ENCODE results near the gene SNRPE.
"Not testable (repeated sequence)": the region's sequence is repeated elsewhere in the genome, so short reads cannot be mapped to it uniquely, and the experiment has no call there.

The SNRPE gene

DNA sequence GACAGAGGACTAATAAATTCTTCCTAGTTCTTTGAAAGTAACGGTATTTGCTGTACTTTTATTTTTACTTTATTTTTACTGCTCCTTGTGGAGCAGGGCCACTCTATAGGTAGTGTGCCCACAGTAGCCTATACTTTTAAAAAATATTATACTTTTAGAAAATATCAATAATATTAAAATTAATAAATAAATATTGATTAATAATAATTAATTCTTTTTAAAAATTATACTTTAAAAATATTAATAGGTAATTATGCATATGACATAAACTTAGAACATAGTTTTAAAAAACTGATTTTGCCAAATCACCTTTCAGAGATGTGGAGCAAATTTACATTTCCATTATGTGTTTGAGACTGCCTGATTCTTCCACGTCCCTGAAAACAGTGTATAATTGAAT lies 35.2 kb upstream of the SNRPE start:
- Histone ChIP-seq H3K27ac (no peak overlapping the region), H3K9ac (no peak overlapping the region), H3K36me3 (ENCODE audit: insufficient read depth) (peaks cover 11% of the 10 kb centered on the region; the same call in 1 of the 2 replicates), H3K4me3 (IDR thresholded peaks at IDR 0.05; ENCODE audit: insufficient read depth, low read depth, low read length) (no peak overlapping the region), H3K79me2 (ENCODE audit: insufficient read depth, low read depth) (peaks cover 10% of the 10 kb centered on the region; the same call in 1 of the 2 replicates), H3K4me1 (ENCODE audit: low read depth, poor library complexity, severe bottlenecking) (no peaks in the 10 kb centered on the region), H3K27me3 (ENCODE audit: insufficient read depth, low read depth) (no peaks in the 10 kb centered on the region), H4K20me1 (ENCODE audit: insufficient read depth) (no peaks in the 10 kb centered on the region), H3K4me2 (no peak overlapping the region), H2AFZ (ENCODE audit: low read depth) (no peak overlapping the region)
- TF ChIP-seq, protein P1, sequence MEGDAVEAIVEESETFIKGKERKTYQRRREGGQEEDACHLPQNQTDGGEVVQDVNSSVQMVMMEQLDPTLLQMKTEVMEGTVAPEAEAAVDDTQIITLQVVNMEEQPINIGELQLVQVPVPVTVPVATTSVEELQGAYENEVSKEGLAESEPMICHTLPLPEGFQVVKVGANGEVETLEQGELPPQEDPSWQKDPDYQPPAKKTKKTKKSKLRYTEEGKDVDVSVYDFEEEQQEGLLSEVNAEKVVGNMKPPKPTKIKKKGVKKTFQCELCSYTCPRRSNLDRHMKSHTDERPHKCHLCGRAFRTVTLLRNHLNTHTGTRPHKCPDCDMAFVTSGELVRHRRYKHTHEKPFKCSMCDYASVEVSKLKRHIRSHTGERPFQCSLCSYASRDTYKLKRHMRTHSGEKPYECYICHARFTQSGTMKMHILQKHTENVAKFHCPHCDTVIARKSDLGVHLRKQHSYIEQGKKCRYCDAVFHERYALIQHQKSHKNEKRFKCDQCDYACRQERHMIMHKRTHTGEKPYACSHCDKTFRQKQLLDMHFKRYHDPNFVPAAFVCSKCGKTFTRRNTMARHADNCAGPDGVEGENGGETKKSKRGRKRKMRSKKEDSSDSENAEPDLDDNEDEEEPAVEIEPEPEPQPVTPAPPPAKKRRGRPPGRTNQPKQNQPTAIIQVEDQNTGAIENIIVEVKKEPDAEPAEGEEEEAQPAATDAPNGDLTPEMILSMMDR (conservative IDR thresholded peaks at IDR 0.05; ENCODE audit: low read depth, low read length), result no peak

DNA sequence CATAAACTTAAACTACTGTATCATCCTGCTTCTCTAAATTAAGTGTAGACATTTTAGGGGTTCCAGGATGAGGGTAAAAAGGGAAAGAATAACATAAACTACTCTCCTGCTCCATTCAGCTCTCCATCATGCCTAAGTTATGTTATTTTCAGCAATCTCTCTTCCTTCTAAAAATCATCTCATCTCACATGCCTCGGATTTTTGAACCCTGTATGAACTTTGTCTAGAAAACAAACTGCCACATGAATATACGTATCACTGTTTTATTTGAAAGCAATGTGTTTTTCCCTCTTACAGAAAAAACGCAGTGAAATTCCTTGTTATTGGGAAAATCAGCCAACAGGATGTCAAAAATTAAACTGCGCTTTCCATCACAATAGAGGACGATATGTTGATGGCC lies 33.4 kb upstream of the SNRPE start:
- Histone ChIP-seq H3K36me3 (ENCODE audit: insufficient read depth) (peaks cover 13% of the 10 kb centered on the region; the same call in 1 of the 2 replicates), H3K27ac (no peak overlapping the region)

DNA sequence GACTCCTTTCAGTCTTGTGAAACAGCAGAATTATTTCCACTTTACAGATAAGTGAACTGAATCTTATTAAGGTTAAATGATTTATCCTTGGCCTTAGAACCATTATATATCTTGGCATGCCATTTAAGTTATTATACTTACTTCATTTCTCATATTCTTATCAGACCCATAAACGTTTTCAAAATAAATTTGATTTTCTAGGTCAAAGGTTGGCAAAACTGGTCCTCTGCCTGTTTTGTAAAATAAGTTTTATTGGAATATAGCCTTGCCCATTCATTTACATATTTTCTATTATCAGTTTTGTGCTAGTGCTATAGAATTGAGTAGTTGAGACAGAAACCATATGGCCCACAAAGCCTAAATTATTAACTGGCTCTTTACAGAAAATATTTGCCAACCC lies 32.9 kb upstream of the SNRPE start:
- Histone ChIP-seq H3K4me2 (no peak overlapping the region), H3K4me3 (IDR thresholded peaks at IDR 0.05; ENCODE audit: insufficient read depth, low read depth, low read length) (no peak overlapping the region), H3K36me3 (ENCODE audit: insufficient read depth) (peaks cover 13% of the 10 kb centered on the region; the same call in 1 of the 2 replicates), H3K4me1 (ENCODE audit: low read depth, poor library complexity, severe bottlenecking) (no peaks in the 10 kb centered on the region), H3K9ac (no peak overlapping the region), H2AFZ (ENCODE audit: low read depth) (no peak overlapping the region), H4K20me1 (ENCODE audit: insufficient read depth) (no peaks in the 10 kb centered on the region), H3K27ac (no peak overlapping the region), H3K27me3 (ENCODE audit: insufficient read depth, low read depth) (no peaks in the 10 kb centered on the region), H3K79me2 (ENCODE audit: insufficient read depth, low read depth) (peaks cover 5% of the 10 kb centered on the region; the same call in 1 of the 2 replicates)
- TF ChIP-seq, protein P1 (conservative IDR thresholded peaks at IDR 0.05; ENCODE audit: low read depth, low read length), result no peak

More for the DNA sequence above, 33.4 kb upstream of the SNRPE start:
- H4K20me1 ChIP-seq (ENCODE audit: insufficient read depth), result no peaks in the 10 kb centered on the region
- H3K9ac ChIP-seq, result no peak overlapping the region
- no peak overlapping the region for H3K4me2 ChIP-seq
- H3K4me3 ChIP-seq (IDR thresholded peaks at IDR 0.05; ENCODE audit: insufficient read depth, low read depth, low read length), result no peak overlapping the region
- no peak overlapping the region for H2AFZ ChIP-seq (ENCODE audit: low read depth)
- TF ChIP-seq, protein P1 (conservative IDR thresholded peaks at IDR 0.05; ENCODE audit: low read depth, low read length), result no peak
- no peaks in the 10 kb centered on the region for H3K27me3 ChIP-seq (ENCODE audit: insufficient read depth, low read depth)
- H3K4me1 ChIP-seq (ENCODE audit: low read depth, poor library complexity, severe bottlenecking), result no peaks in the 10 kb centered on the region
- peaks cover 5% of the 10 kb centered on the region; the same call in 1 of the 2 replicates for H3K79me2 ChIP-seq (ENCODE audit: insufficient read depth, low read depth)

DNA sequence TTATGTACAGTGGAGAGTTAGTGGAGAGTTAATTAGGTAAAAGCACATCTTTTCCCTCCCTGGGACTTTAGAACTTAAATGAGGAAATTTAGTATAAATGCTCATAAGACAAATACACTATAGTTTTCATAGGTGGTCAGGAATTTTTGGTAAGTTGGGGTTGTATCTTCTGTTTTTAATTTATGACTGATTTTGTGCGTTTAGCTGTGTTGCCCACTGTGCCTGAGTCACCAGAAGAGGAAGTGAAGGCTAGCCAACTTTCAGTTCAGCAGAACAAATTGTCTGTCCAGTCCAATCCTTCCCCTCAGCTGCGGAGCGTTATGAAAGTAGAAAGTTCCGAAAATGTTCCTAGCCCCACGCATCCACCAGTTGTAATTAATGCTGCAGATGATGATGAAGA lies 32.2 kb upstream of the SNRPE start:
- H3K27ac ChIP-seq; H4K20me1 ChIP-seq (ENCODE audit: insufficient read depth); H3K9ac ChIP-seq; H3K27me3 ChIP-seq (ENCODE audit: insufficient read depth, low read depth); H2AFZ ChIP-seq (ENCODE audit: low read depth); H3K79me2 ChIP-seq (ENCODE audit: insufficient read depth, low read depth); H3K4me1 ChIP-seq (ENCODE audit: low read depth, poor library complexity, severe bottlenecking); H3K4me3 ChIP-seq (IDR thresholded peaks at IDR 0.05; ENCODE audit: insufficient read depth, low read depth, low read length); H3K4me2 ChIP-seq: not testable (repeated sequence)
- peaks cover 21% of the 10 kb centered on the region; the same call in 1 of the 2 replicates for H3K36me3 ChIP-seq (ENCODE audit: insufficient read depth)

DNA sequence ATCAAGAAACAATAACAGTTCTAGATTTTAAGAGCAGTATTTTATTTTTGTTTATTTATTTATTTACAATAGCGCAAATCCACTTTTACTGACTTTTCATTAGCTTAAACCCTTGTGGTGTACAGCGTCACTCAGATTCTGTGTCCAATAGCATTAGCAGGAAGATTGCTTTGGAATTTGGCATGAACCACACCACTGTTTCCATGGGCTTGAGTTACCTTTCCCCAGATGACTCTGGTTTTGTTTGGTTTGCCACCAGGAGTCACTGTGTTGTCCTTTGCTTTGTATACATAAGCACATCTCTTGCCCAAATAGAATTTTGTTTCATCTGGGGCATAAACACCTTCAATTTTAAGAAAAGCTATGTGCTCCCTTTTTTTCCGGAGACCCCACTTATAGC lies 25.9 kb upstream of the SNRPE start:
- Histone ChIP-seq H3K4me1 (ENCODE audit: low read depth, poor library complexity, severe bottlenecking) (no peaks in the 10 kb centered on the region), H4K20me1 (ENCODE audit: insufficient read depth) (no peaks in the 10 kb centered on the region), H3K4me2 (no peak overlapping the region), H3K27me3 (ENCODE audit: insufficient read depth, low read depth) (no peaks in the 10 kb centered on the region), H3K9ac (no peak overlapping the region), H3K27ac (no peak overlapping the region), H2AFZ (ENCODE audit: low read depth) (no peak overlapping the region), H3K4me3 (IDR thresholded peaks at IDR 0.05; ENCODE audit: insufficient read depth, low read depth, low read length) (no peak overlapping the region), H3K79me2 (ENCODE audit: insufficient read depth, low read depth) (no peaks in the 10 kb centered on the region), H3K36me3 (ENCODE audit: insufficient read depth) (peaks cover 30% of the 10 kb centered on the region; the same call in 1 of the 2 replicates)
- TF ChIP-seq, protein P1 (conservative IDR thresholded peaks at IDR 0.05; ENCODE audit: low read depth, low read length), result 0 out of 2 replicates have a peak, but pooled peaks have one; percentile 39
